GM20431 (cell line): ENCODE results near the gene PTPN7.
"Not testable (repeated sequence)": the region's sequence is repeated elsewhere in the genome, so short reads cannot be mapped to it uniquely, and the experiment has no call there.

Experiments used
- in situ Hi-C: fragments of 300-500 bp; cut with MseI, MboI; formaldehyde crosslinking; loops from one replicate; pipeline ENCODE4 v1.15.0; 2020; ENCODE audit warnings: low sequenced_read_pairs; ENCODE audit not compliant: unreplicated experiment

PTPN7 gene

GRCh38 chr1:202168861-202169260, 8.5 kb upstream of the PTPN7 start:
- in situ Hi-C loops: no loop called here

GRCh38 chr1:202167708-202168415, 7.5 kb upstream of the PTPN7 start:
- in situ Hi-C loops: no loop called here

GRCh38 chr1:202167054-202167453, 6.7 kb upstream of the PTPN7 start:
- in situ Hi-C loops: not testable (repeated sequence)

- in situ Hi-C loops: no loop called here
These were observed 5.8 kb upstream of the PTPN7 start for GRCh38 chr1:202165942-202166843.

GRCh38 chr1:202165267-202165941, 5.0 kb upstream of the PTPN7 start:
- in situ Hi-C loops: no loop called here

GRCh38 chr1:202164271-202165037, 4.1 kb upstream of the PTPN7 start:
- in situ Hi-C loops: no loop called here

GRCh38 chr1:202163281-202164270, 3.2 kb upstream of the PTPN7 start:
- in situ Hi-C loops: no loop called here

- in situ Hi-C loops: no loop called here
These were observed 2.2 kb upstream of the PTPN7 start for GRCh38 chr1:202162418-202163280.

- in situ Hi-C loops: no loop called here
These were observed 1.6 kb upstream of the PTPN7 start for GRCh38 chr1:202162047-202162417.

- in situ Hi-C loops: no loop called here
These were observed 997 bp upstream of the PTPN7 start for GRCh38 chr1:202161151-202162046.

- in situ Hi-C loops: no loop called here
These were observed 649 bp downstream of the PTPN7 start for GRCh38 chr1:202159534-202160371.

GRCh38 chr1:202158810-202159533, 1.4 kb downstream of the PTPN7 start:
- in situ Hi-C loops: no loop called here

- in situ Hi-C loops: no loop called here
These were observed 2.5 kb downstream of the PTPN7 start for GRCh38 chr1:202157945-202158344.

GRCh38 chr1:202156590-202156989, 3.8 kb downstream of the PTPN7 start:
- in situ Hi-C loops: no loop called here

- in situ Hi-C loops: no loop called here
These were observed 4.9 kb downstream of the PTPN7 start for GRCh38 chr1:202155478-202156021.
